ENCODE results near the gene FGF11.

DNA sequence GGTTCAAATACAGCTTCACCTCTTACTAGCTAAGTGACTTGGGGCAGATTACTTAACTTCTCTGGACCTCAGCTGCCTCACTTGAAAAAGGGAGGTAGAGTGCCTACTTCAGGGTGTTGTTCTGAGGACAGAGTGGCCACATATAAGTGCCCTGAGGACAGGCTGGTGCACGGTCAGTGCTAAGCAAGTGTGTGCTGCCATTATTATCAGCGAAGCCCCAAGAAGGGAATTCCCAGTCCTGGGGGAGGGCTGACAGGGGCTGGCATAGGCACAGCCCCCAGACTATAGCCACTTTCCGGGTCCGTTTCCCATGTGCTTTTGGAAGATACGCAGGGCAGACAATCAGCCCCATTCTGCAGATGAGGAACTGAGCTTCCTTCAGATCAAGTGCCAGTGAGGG is 37.6 kb downstream of the FGF11 start:
- TF ChIP-seq, protein P1, sequence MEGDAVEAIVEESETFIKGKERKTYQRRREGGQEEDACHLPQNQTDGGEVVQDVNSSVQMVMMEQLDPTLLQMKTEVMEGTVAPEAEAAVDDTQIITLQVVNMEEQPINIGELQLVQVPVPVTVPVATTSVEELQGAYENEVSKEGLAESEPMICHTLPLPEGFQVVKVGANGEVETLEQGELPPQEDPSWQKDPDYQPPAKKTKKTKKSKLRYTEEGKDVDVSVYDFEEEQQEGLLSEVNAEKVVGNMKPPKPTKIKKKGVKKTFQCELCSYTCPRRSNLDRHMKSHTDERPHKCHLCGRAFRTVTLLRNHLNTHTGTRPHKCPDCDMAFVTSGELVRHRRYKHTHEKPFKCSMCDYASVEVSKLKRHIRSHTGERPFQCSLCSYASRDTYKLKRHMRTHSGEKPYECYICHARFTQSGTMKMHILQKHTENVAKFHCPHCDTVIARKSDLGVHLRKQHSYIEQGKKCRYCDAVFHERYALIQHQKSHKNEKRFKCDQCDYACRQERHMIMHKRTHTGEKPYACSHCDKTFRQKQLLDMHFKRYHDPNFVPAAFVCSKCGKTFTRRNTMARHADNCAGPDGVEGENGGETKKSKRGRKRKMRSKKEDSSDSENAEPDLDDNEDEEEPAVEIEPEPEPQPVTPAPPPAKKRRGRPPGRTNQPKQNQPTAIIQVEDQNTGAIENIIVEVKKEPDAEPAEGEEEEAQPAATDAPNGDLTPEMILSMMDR (IDR thresholded peaks at IDR 0.05; ENCODE audit: poor library complexity) = no peak
- TF ChIP-seq EZH2phosphoT487 (IDR thresholded peaks at IDR 0.05; ENCODE audit: low read depth, severe bottlenecking, unreplicated experiment) = no peak
- TF ChIP-seq EZH2 (IDR thresholded peaks at IDR 0.05; ENCODE audit: borderline replicate concordance) = no peak
